Neural cell (in vitro differentiated cells): ENCODE data around the gene ADAM11. TPM values are rescaled to one million over a fixed set of nuclear protein-coding genes. Genes with fewer than 3 reads are reported as not detected.

Experiments
- H2AFZ ChIP-seq: fragments of 200-600, 300-800 bp; sonication (generic), shearing (Covaris generic); 2 replicates; pipeline ENCODE4 v1.6.0; 2014; ENCODE audit warnings: low read depth, mild to moderate bottlenecking, antibody characterized with exemption, low read length, moderate library complexity
- H3F3A ChIP-seq: fragments of 200-600 bp; shearing (Covaris generic); 2 replicates; pipeline ENCODE4 v1.6.1; 2016; ENCODE audit warnings: mild to moderate bottlenecking, moderate library complexity, mixed read lengths, antibody characterized with exemption, low read length; ENCODE audit not compliant: insufficient read depth, poor library complexity, severe bottlenecking
- H3K27ac ChIP-seq: fragments of 200-600, 300-800 bp; sonication (generic), shearing (Covaris generic); 2 replicates; pipeline ENCODE4 v1.5.1; 2014; ENCODE audit warnings: mild to moderate bottlenecking, low read length, moderate library complexity
- H3K27me3 ChIP-seq: fragments of 300-800, 200-600 bp; sonication (generic), shearing (Covaris generic); 2 replicates; pipeline ENCODE4 v1.6.0; 2014; ENCODE audit warnings: mild to moderate bottlenecking, low read depth, low read length, moderate library complexity; ENCODE audit not compliant: insufficient read depth
- H3K36me3 ChIP-seq: fragments of 300-800, 200-600 bp; sonication (generic), shearing (Covaris generic); 2 replicates; pipeline ENCODE4 v1.5.1; 2014; ENCODE audit warnings: mild to moderate bottlenecking, antibody characterized with exemption, low read length, moderate library complexity; ENCODE audit not compliant: insufficient read depth
- H3K4me2 ChIP-seq: fragments of 300-800, 200-600 bp; sonication (generic), shearing (Covaris generic); 2 replicates; pipeline ENCODE4 v1.6.0; 2014; ENCODE audit warnings: mild to moderate bottlenecking, low read length
- H3K4me3 ChIP-seq: fragments of 300-800, 200-600 bp; sonication (generic), shearing (Covaris generic); 2 replicates; pipeline ENCODE4 v1.5.1; 2014; ENCODE audit warnings: mild to moderate bottlenecking, low read length, moderate library complexity
- H3K79me2 ChIP-seq: fragments of 200-600 bp; shearing (Covaris generic); replicated peaks from 2 replicates; pipeline ENCODE4 v1.6.0; 2014; ENCODE audit warnings: mild to moderate bottlenecking, low read length, moderate library complexity; ENCODE audit not compliant: insufficient read depth
- H3K9ac ChIP-seq: fragments of 300-800, 200-600 bp; sonication (generic), shearing (Covaris generic); 2 replicates; pipeline ENCODE4 v1.6.1; 2016; ENCODE audit warnings: mild to moderate bottlenecking, low read length, mixed read lengths
- H3K9me2 ChIP-seq: fragments of 200-600 bp; shearing (Covaris generic); 2 replicates; pipeline ENCODE4 v1.6.1; 2016; ENCODE audit warnings: mild to moderate bottlenecking, low read length, mixed read lengths; ENCODE audit not compliant: insufficient read depth
- H3K9me3 ChIP-seq: fragments of 200-600, 300-800 bp; sonication (generic), shearing (Covaris generic); 2 replicates; pipeline ENCODE4 v1.6.1; 2016; ENCODE audit warnings: mild to moderate bottlenecking, mixed run types, low read length, moderate library complexity, mixed read lengths
- H4K20me1 ChIP-seq: fragments of 200-600 bp; shearing (Covaris generic); 2 replicates; pipeline ENCODE4 v1.6.1; 2016; ENCODE audit warnings: mild to moderate bottlenecking, mixed run types; ENCODE audit not compliant: insufficient read depth
- CTCF ChIP-seq: fragments of 450-650 bp; IDR thresholded peaks from 2 replicates; pipeline ENCODE4 v1.5.1; 2014; ENCODE audit warnings: antibody characterized with exemption, mild to moderate bottlenecking, moderate library complexity; ENCODE audit not compliant: poor library complexity, severe bottlenecking
- EP300 ChIP-seq: fragments of 450-650 bp; conservative IDR thresholded peaks from 2 replicates; pipeline ENCODE4 v1.6.1; 2014; ENCODE audit warnings: antibody characterized with exemption, mild to moderate bottlenecking, moderate library complexity; ENCODE audit not compliant: poor library complexity, severe bottlenecking
- EZH2 ChIP-seq: fragments of 200-600, 300-800 bp; shearing (Covaris generic), sonication (generic); IDR thresholded peaks from 2 replicates; pipeline ENCODE4 v1.6.1; 2014; ENCODE audit warnings: antibody characterized with exemption, low read length, borderline replicate concordance, mild to moderate bottlenecking; ENCODE audit not compliant: insufficient read depth, poor library complexity, severe bottlenecking
- MXI1 ChIP-seq: fragments of 450-650 bp; conservative IDR thresholded peaks from 2 replicates; pipeline ENCODE4 v1.6.1; 2014; ENCODE audit warnings: antibody characterized with exemption, mild to moderate bottlenecking; ENCODE audit not compliant: poor library complexity, severe bottlenecking
- POLR2AphosphoS5 ChIP-seq: IDR thresholded peaks from 2 replicates; pipeline ENCODE4 v1.6.1; 2012
- RAD21 ChIP-seq: fragments of 450-650 bp; conservative IDR thresholded peaks from 2 replicates; pipeline ENCODE4 v1.6.1; 2014; ENCODE audit warnings: antibody characterized with exemption, mild to moderate bottlenecking, moderate library complexity
- REST ChIP-seq: IDR thresholded peaks from 2 replicates; pipeline ENCODE4 v1.6.1; 2012; ENCODE audit warnings: borderline replicate concordance
- SMC3 ChIP-seq: fragments of 450-650 bp; conservative IDR thresholded peaks from 2 replicates; pipeline ENCODE4 v1.6.1; 2014; ENCODE audit warnings: antibody characterized with exemption, mild to moderate bottlenecking, moderate library complexity; ENCODE audit not compliant: poor library complexity
- TAF1 ChIP-seq: IDR thresholded peaks from 2 replicates; pipeline ENCODE4 v1.6.1; 2012; ENCODE audit warnings: low read depth
- polyA plus RNA-seq: library from polyadenylated mRNA; depleted of rRNA; stranded (reverse); fragments of >200 nt; gene quantifications from 2 replicates; pipeline ENCODE4 v1.2.3, GENCODE V29; 2014

ADAM11 gene
- polyA plus RNA-seq, 1 donor from 2014 or later: 25.8 TPM

GRCh38 chr17:44777394-44778348, 18.9 kb downstream of the ADAM11 start:
- Histone ChIP-seq H3K4me3 (no peak overlapping the region), H3K9ac (no peak overlapping the region), H3K9me2 (no peaks in the 10 kb centered on the region), H4K20me1 (no peaks in the 10 kb centered on the region), H3K27me3 (peaks cover 6% of the 10 kb centered on the region), H3F3A (no peaks in the 10 kb centered on the region), H3K27ac (no peak overlapping the region), H3K79me2 (no peaks in the 10 kb centered on the region), H3K36me3 (no peaks in the 10 kb centered on the region), H3K4me2 (no peak overlapping the region), H3K9me3 (no peaks in the 10 kb centered on the region), H2AFZ (no peak overlapping the region)
- TF ChIP-seq CTCF (no peak), EP300 (no peak), TAF1 (no peak)

- Histone ChIP-seq H3K27ac (no peak overlapping the region), H3K27me3 (peaks cover 6% of the 10 kb centered on the region), H3K4me2 (no peak overlapping the region), H3K36me3 (no peaks in the 10 kb centered on the region), H3K9ac (no peak overlapping the region), H3K4me3 (no peak overlapping the region), H3K79me2 (no peaks in the 10 kb centered on the region), H3K9me3 (no peaks in the 10 kb centered on the region), H4K20me1 (no peaks in the 10 kb centered on the region), H2AFZ (no peak overlapping the region), H3K9me2 (no peaks in the 10 kb centered on the region), H3F3A (no peaks in the 10 kb centered on the region)
- TF ChIP-seq EZH2 (no peak), REST (no peak), SMC3 (no peak), RAD21 (no peak), CTCF (no peak), POLR2AphosphoS5 (no peak), EP300 (no peak), MXI1 (no peak), TAF1 (no peak)
Observed at GRCh38 chr17:44778656-44779210, 19.9 kb downstream of the ADAM11 start.
